Measurements from ENCODE around the gene WDFY3. TPM values are rescaled to one million over a fixed set of nuclear protein-coding genes. Genes with fewer than 3 reads are reported as not detected.
"Not testable (repeated sequence)": the region's sequence is repeated elsewhere in the genome, so short reads cannot be mapped to it uniquely, and the experiment has no call there.

The WDFY3 gene
- total RNA-seq, 4 donors from 2014 or later: 31.7 to 139 (median 65.2) TPM

GRCh38 chr4:84848432-84848831, 118.1 kb downstream of the WDFY3 start:
- no peak for TF ChIP-seq POLR2A (IDR thresholded peaks at IDR 0.05)
- no peak for TF ChIP-seq CTCF (IDR thresholded peaks at IDR 0.05)
- H3K27me3 ChIP-seq: no peaks in the 10 kb centered on the region

GRCh38 chr4:84847978-84848377, 118.5 kb downstream of the WDFY3 start:
- peaks cover 0 to 11% (median 0%) of the 10 kb centered on the region in 3 donors for H3K36me3 ChIP-seq

More at GRCh38 chr4:84848432-84848831, 118.1 kb downstream of the WDFY3 start:
- peaks cover 0 to 11% (median 0%) of the 10 kb centered on the region in 3 donors for H3K36me3 ChIP-seq
- no peak overlapping the region for H3K27ac ChIP-seq
- H3K4me3 ChIP-seq: no peak overlapping the region
- no peaks in the 10 kb centered on the region for H3K4me1 ChIP-seq
- no peaks in the 10 kb centered on the region for H3K9me3 ChIP-seq
- no peak for DNase-seq

DNA sequence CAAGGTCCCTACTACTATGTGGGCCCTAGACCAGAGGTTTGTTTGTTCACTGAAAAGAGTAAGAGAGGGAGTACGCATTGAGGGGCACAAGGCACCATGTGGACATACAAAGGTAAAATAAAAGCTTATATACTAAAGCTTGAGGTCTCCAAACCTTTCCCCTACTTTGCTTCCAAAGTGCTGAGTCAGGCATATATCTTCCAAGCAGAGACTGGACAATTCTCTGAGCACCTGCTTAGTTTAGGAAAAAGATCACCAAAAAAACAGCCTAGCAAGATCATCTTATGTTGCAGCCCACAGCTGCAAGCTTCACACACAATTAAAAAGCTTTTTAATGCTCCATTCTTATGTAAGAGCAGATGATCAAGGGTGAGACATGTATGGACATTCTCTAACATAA, 119.5 kb downstream of the WDFY3 start:
- H3K9me3 ChIP-seq: no peaks in the 10 kb centered on the region
- H3K36me3 ChIP-seq: peaks cover 0 to 11% (median 0%) of the 10 kb centered on the region in 3 donors
- DNase-seq: no peak
- no peak overlapping the region for H3K4me3 ChIP-seq
- no peaks in the 10 kb centered on the region for H3K4me1 ChIP-seq
- TF ChIP-seq POLR2A (IDR thresholded peaks at IDR 0.05): no peak
- TF ChIP-seq CTCF (IDR thresholded peaks at IDR 0.05): no peak
- H3K27me3 ChIP-seq: no peaks in the 10 kb centered on the region
- no peak overlapping the region for H3K27ac ChIP-seq

More at GRCh38 chr4:84847978-84848377, 118.5 kb downstream of the WDFY3 start:
- H3K27ac ChIP-seq: no peak overlapping the region
- no peaks in the 10 kb centered on the region for H3K27me3 ChIP-seq
- no peak for DNase-seq
- no peak overlapping the region for H3K4me3 ChIP-seq
- no peaks in the 10 kb centered on the region for H3K4me1 ChIP-seq
- TF ChIP-seq POLR2A (IDR thresholded peaks at IDR 0.05) (no peak), CTCF (IDR thresholded peaks at IDR 0.05) (no peak)
- H3K9me3 ChIP-seq: no peaks in the 10 kb centered on the region

DNA sequence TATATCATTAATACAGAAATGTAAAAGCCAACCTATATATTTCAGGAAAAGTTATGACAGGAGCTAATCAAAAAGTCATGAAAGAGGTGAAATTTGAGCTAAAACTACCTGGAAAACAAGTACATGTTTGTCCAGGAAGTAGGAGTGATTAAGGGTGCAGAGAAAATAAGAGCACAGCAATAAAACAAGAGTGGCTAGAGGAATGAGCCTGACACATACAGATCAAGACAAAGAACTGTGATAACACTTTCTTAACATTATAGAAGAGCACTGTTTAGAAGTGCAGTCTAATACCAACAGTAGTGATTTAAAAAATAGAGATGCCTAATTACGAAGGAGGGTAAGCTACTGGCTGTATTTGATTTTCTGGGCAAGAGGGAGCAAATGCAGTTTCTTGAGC, 125.1 kb downstream of the WDFY3 start:
- no peak for TF ChIP-seq POLR2A (IDR thresholded peaks at IDR 0.05)
- TF ChIP-seq CTCF (IDR thresholded peaks at IDR 0.05): no peak
- no peaks in the 10 kb centered on the region for H3K27me3 ChIP-seq
- DNase-seq: no peak
- H3K4me1 ChIP-seq: no peaks in the 10 kb centered on the region
- no peaks in the 10 kb centered on the region for H3K9me3 ChIP-seq
- H3K36me3 ChIP-seq: peaks cover 0 to 7% (median 0%) of the 10 kb centered on the region in 3 donors
- no peak overlapping the region for H3K27ac ChIP-seq
- no peak overlapping the region for H3K4me3 ChIP-seq

- H3K36me3 ChIP-seq: peaks cover 0 to 12% (median 0%) of the 10 kb centered on the region in 3 donors
- no peak for TF ChIP-seq CTCF (IDR thresholded peaks at IDR 0.05)
- TF ChIP-seq POLR2A (IDR thresholded peaks at IDR 0.05): no peak
- H3K4me3 ChIP-seq: no peak overlapping the region
- H3K27me3 ChIP-seq: no peaks in the 10 kb centered on the region
- DNase-seq: no peak
- H3K27ac ChIP-seq: no peak overlapping the region
- H3K9me3 ChIP-seq: no peaks in the 10 kb centered on the region
- H3K4me1 ChIP-seq: no peaks in the 10 kb centered on the region
Observed at GRCh38 chr4:84837751-84838150, 128.7 kb downstream of the WDFY3 start.

- not testable (repeated sequence) for H3K4me1 ChIP-seq, DNase-seq, H3K27ac ChIP-seq, H3K9me3 ChIP-seq, H3K4me3 ChIP-seq, H3K27me3 ChIP-seq
- peaks cover 0 to 29% (median 0%) of the 10 kb centered on the region in 3 donors for H3K36me3 ChIP-seq
Observed at GRCh38 chr4:84829633-84830032, 136.9 kb downstream of the WDFY3 start.

Data from Peyer's patch (tissue), 4 donors.